NCI-H2029 treated with DMSO at 0.1 percent for 48 hours (cell line): Measurements from ENCODE around the gene RHBG.
A peak's percentile ranks its signal among the peaks of the same experiment; 100 is the strongest.
"Not testable (repeated sequence)": the region's sequence is repeated elsewhere in the genome, so short reads cannot be mapped to it uniquely, and the experiment has no call there.

ENCODE experiments used
- DNase-seq: peaks from one replicate; lab custom pipeline; 2025; lab: John Stamatoyannopoulos, UW

RHBG gene

DNA sequence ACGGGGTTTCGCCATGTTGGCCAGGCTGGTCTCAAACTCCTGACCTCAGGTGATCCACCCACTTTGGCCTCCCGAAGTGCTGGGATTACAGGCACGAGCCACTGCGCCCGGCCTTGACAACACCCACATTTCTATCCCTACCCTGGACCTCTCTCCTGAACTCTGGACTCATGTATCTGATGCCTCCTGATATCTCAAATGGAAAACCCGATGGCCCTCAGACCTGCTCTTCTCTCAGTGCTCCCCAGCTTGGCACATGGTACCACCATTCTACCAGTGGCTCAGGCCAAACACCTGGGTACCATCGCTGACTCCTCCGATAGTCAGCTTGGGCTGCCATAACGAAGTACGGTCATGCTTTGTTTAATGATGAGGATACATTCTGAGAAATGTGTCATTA is 8.5 kb upstream of the RHBG start:
- no peak for DNase-seq

DNA sequence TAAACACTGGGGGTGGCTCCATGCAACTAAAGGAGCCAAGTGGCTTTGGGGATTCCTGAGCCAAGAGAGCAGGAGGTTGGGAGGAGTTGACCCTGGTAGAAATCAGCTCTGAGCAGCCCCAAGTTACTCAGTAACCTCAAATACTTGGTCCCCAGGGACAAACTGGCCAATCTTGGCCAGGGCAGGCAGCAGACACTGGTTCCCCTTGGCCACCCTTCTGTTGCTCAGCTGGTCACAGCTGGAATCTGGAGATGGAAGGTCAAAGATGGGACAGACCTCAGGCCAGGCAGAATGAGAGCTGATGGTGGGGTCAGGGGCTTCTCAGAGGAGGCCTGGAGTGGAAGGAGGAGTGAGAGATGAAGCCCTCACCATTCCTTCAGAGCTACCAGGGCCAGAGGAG is 3.3 kb upstream of the RHBG start:
- no peak for DNase-seq

DNA sequence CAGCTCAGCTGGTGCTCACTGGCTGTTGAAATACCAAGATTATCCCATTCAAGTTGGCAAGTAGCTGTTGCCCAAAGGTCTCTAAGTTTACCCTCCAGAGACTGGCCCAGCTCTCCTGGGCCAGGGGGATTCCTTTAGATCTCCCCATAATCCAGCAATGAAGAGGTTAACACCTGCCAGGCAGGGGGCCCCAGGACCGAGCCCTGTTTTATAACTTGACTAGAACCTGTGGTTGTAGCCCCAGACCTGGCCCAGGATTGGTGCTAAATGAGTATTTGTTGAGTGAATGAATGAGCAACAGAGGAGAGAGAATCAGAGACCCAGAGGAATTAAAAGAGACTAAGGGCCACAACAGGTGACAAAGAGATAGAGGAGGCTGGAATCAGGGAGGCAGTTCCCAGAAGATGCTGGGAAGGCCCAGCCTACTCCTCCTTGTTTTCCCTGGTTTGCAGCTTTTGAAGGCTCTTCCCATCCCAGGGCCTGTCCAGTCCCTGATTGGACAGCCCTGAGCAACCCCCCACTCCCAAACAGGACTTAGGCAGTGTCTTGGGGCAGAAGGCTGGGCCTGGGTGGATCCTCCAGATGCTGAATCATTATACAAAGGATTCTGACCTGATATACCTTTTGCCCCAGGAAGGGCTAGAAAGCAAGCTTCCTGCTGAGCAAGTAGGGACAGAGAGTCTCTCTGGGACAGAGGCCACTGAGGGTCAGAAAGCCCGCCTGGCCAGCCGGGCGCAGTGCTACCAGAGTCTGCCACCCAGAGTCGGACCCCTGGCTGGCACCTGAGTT is 2.4 kb upstream of the RHBG start:
- DNase-seq = no peak

DNA sequence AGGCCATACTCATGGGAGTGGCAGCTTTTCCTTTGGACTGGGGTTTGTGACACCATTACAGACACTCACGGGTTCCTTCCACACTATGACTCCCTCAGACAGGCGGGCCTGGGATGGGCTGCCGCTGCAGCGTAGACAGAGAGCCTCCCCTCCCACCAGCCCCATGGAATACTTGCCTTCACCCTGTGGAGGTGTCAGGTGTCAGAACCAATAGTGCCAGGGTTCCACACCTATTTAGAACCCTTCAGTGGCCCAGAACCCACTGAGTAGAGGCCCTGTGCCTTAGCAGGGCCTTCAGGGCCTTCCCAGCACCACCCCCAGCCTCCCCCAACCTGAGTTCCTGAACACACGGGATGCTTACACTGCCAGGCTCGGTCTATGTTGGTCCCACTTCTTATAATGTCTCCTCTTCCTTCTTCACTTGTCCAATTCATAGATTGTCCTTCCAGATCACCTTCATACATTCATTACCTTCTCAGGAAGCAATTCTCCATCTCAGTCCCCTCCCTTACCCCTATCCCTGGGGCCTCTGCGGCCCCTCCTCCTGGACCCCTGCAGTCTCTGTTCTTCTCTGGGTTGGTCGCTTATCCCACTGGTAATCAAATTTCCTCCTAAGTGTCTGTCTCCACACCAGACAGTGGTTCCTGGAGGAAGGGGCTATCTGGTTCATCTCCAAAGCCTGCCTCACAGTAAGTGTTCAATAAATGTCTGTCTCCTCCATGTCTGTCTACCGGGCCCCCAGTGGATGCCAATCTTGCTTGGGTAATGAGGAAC is 1.4 kb upstream of the RHBG start:
- no peak for DNase-seq

DNA sequence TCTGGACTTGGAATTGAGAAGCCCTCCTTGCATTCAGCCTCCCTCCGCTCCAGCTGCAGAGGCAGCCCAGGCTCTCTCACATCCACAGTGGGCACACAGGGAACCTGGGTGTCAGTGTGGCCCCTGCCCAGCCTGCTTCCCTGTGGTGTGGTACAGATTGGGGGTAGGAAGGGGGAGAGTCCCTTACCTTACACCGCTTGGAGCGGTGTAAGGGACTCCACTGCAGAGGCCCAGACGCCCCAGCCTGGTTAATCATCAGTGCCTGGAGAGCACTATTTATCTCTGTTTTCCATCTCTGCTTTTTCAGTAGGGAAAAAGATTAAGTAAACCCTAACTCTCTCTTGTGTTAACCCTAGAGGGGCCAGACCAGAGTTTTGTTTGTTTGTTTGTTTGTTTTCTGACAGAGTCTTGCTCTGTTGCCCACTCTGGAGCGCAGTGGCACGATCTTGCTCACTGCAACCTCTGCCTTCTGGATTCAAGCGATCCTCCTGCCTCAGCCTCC is 803 bp upstream of the RHBG start:
- DNase-seq = no peak

DNA sequence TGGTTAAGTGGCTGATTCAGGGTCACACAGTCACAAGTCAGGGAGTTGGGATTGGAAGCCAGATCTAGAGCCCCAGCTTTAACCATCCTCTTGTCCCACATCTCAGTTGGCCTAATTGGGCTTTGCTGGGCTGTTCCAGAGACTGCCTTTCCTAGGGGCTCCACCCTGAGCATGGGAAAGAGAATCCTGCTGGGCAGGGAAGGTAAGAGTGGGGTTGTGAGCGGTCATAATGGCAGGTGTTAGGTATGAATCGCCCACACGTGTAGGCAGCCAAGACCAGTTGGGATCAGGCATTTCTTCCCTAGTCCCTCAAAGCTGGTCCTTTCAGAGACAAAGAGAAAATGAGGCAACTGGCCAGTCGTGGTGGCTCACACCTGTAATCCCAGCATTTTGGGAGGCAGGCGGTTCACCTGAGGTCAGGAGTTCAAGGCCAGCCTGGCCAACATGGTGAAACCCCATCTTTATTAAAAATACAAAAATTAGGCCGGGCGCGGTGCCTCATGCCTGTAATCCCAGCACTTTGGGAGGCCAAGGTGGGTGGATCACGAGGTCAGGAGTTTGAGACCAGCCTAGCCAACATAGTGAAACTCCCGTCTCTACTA is 775 bp downstream of the RHBG start:
- DNase-seq = not testable (repeated sequence)

DNA sequence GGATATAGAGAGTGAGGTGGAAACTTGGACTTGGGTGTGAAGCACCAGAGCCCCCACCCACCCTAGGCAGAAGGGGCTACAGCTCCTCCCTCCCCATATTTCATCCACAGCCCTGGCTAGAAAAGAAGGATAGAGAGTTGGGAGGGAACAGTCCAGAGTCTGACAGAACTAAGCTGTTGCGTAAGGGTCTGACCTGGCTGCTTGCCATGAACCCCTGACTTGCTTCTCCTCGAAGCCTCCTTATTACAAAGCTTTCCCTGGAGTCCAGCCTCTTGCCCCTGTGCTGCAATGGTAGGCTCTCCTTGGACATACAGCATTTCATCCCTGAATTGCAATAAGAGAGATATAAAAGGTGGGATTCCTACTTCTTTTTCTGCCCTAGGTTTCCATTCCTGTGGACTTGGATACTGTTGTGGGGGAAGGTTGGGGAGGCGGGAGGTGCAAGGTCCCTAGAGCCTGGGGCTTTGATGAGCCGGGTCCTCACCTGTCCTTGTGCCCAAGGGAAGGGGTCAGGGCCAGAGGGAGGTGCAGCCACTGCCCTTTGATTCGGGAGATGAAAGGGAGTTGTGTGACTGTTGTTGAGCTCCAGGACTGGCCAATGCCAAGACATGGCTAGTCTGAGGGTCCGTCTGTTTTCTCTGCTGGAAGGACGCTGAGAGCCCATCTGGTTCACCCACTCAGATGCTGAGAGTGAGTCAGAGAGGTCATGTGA is 2.7 kb downstream of the RHBG start:
- DNase-seq = no peak

DNA sequence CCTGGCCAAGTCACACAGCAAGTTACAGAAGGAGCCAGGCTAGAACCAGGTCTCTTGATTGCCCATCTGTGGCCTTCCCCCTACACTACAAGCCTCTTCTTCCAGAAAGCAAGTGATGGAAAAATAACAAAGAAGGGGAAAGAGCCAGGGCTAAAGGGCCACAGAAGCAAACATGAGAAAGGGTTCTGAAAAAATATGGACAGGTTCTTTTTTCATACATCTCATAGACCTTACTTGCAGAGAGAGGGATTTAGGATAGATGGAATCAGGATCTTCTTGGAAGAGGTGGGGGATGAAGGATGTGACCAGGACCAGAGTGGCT is 3.2 kb downstream of the RHBG start:
- DNase-seq = no peak

DNA sequence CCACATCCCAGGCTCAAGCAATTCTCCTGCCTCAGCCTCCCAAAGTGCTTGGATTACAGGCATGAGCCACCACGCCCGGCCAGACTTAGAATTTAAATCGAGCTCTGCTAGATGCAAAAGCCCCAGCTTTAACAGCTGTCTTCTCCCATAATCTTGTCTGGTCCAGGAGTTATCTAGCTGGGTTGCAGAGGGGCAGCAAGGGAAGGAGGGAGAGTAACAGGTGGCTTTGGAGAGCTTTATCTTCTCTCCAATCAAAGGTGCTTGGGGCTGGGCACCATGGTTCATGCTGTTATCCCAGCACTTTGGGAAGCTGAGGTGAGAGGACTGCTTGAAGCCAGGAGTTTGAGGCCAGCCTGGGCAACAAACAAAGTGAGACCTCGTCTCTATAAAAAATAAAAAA is 3.9 kb downstream of the RHBG start:
- DNase-seq = no peak

DNA sequence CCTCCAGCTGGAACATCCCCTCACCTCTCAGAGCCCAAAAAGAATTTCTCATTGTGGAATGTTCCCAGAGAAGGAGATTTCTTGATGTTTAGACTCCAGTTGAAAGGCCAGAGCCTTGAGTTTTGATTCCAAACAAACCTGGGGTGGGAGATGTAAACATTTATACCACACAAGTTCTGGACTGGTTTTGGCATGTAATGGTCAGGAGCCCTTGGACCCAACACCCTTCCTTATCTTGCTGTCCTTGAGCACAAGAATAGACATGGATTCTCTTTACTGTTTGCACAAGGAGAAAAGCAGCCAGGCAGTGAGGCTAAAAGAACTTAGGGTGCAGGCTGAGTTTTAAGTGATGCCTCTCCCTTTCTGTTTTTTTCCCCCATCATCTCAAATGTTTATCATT is 4.5 kb downstream of the RHBG start:
- DNase-seq = no peak

DNA sequence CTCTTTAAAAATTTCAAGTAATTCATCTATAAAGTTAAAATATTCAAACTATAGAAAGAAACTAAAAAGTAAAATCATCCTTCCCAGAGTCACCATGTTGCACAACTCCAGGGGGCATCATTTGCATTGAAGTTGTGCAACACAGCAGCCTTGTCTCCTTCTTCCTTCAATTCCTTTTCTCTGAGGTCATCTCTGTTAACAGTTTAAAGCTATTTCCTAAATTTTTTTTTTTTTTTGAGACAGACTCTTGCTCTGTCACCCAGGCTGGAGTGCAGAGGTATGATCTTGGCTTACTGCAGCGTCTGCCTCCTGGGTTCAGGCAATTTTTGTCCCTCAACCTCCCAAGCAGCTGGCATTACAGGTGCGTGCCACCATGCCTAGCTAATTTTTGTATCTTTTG is 7.1 kb downstream of the RHBG start:
- no peak for DNase-seq

DNA sequence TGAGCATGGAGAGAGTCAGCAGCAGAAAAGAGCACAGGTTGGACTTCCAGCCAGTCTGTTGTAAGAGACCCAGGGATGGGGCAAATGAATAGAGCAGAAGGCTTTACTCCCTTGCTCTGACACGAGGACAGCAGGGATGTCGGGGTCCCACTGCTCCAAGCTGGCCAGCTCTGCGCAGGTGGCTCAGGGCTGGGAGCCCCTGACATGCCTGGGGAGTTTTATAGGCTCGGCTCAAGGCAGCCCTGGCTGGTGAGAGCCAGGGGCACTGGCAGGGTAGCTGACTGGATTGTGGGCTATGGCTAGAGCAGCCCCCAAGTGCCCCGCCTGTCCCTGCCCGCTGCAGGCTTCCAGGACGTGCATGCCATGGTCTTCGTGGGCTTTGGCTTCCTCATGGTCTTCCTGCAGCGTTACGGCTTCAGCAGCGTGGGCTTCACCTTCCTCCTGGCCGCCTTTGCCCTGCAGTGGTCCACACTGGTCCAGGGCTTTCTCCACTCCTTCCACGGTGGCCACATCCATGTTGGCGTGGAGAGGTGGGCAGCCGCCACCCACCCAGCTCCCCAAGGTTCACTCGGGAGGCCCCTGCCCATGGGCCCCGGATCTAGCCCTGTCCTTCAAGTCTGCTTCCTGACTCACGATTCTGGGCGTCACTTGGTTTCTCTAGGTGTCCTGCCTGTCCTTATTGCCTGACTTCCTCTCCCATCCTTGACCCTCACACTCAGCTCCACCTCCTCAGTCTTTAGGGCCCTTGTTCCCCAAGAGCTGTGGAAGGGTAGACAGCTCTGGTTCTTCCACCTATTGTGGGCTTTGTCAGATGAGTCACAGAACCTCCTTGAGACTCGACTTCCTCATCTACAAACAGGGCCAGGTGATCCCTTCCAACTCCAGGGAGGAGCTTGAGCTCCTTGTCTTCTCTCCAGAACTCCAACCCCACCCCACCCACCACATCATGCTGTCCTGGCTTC is 8.2 kb downstream of the RHBG start:
- no peak for DNase-seq

DNA sequence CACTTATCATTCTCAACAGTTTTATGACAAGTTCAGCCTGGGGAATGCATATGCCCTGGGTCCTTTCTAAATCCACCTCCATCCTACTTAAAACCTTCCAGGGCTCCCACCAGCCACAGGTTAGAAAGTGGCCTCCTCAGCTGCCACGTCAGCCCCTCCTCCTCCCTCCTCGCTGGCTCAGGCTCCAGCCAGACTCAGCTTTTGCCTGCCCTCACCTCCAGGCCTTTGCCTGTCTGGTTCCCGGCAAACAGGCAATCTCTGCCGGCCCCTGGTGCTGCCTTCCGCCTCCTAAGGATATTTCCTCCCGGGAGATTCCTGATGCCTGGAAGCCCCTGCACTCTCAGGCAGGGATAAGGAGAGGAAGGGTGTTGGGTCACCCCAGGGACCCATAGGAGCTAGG is 9.5 kb downstream of the RHBG start:
- no peak for DNase-seq

DNA sequence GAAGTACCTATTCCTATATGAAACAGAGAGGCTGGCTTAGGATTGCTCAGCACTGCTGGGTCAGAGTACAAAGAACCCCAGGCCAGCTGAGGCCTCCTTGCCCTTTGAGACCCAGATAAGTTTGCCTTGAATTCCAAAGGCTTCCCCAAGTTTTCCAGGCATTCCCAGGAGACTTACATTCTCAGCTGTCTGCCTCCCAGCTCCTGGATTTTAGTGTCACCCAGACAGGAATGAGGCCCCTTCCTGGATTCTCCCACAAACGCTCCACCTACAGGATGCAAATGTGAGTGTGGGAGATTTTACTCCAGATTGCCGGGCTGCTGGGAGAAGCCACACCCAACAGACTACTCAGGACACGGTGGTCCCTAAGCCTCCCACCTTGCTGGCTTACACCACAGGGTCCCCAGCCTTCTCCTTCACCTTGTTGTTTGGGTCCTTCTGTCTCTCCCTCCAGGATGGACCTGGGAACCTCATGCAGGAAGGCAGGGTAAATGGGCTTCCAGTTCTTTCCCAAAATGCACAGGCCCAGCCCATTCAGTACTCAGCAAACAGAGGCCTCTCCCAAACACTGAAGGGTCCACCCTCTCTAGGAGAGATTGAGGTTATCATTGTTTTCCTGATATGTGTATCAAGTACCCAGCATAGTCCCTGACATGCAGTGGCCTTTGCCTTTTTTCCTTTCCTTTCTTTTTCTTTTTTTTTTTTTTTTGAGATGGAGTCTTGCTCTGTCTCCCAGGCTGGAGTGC is 10.6 kb downstream of the RHBG start:
- DNase-seq = no peak

DNA sequence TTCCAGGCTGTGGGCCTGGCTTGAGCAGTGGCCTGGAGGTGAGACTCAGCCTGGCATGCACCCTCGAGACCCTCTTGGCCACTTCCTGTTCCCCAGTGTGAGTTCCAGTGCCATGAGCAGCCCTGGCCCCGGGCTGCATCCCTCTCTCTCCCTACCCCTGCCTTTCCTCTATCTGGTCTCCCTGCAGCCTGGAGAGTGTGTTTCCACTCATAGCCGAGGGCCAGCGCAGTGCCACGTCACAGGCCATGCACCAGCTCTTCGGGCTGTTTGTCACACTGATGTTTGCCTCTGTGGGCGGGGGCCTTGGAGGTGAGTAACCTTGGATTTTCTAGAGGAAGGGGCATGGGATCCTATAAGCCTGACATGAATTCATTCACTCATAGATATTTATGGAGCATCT is 13.6 kb downstream of the RHBG start:
- DNase-seq = no peak

DNA sequence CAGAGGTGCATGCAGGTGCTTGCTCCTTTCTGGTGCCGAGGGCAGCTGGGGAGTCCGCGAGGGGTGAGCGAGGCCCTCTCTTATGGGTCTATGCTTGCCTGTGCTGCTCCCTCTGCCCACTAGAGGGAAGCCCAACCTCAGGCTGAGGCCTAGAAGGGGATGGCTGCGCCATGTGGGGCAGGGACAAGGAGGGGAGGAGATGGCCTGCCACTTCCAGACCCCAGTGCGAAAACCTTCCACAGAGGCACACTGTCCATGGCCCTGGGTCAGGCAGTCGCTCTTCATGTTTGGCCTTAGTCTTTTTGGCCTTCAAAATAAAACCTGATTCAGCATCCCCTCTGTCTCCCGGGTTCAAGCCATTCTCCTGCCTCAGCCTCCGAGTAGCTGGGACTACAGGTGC is 14.0 kb downstream of the RHBG start:
- DNase-seq = peak; percentile 4

DNA sequence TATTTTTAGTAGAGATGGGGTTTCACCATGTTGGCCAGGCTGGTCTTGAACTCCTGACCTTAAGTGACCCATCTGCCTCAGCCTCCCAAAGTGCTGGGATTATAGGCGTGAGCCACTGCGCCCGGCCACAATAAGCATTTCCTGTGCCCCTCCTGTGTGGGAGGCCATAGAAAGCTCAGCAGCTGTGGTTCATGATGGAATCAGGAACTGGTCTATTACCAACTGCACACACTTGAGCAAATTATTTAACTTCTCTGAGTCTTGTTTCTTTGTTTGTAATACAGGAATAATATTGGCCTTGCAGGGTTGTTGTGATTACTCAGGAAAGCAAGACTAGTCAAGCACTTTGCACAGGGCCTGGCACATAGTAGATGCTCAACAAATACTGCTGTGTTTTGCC is 15.0 kb downstream of the RHBG start:
- DNase-seq = no peak

DNA sequence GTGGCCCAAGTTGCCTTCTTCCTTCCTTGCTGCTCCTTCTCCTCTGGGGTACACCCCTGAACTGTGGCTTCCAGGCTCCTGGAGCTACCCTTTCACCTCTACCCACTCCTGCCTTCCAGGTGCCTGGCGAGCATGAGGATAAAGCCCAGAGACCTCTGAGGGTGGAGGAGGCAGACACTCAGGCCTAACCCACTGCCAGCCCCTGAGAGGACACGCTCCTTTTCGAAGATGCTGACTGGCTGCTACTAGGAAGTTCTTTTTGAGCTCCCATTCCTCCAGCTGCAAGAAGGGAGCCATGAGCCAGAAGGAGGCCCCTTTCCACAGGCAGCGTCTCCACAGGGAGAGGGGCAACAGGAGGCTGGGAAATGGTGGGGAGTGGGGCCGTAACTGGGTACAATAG is 15.6 kb downstream of the RHBG start:
- no peak for DNase-seq

DNA sequence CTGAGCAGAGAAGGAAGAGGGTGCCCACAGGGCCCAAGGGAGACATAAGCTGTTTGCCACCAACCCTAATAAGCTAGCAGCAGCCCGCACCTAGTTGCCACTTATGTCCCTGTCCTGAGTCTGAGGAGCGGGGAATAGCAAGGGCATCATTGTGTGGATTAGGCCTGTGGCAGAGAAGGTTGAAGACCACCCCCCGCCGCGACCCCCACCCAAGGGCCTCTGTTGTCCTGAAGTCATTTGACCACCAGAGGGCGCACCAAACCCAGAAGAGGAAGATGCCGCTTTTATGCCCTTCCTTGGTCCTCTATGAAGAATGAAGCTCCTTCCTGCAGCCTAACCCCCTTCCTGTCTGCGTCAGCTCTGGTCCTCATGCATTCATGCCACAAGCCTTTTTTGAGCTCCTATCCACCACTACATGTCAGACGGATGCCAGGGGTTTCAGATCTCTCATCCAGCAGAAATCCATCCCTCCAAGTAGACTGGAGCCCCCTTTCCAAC is 16.6 kb downstream of the RHBG start:
- DNase-seq = peak; percentile 48

DNA sequence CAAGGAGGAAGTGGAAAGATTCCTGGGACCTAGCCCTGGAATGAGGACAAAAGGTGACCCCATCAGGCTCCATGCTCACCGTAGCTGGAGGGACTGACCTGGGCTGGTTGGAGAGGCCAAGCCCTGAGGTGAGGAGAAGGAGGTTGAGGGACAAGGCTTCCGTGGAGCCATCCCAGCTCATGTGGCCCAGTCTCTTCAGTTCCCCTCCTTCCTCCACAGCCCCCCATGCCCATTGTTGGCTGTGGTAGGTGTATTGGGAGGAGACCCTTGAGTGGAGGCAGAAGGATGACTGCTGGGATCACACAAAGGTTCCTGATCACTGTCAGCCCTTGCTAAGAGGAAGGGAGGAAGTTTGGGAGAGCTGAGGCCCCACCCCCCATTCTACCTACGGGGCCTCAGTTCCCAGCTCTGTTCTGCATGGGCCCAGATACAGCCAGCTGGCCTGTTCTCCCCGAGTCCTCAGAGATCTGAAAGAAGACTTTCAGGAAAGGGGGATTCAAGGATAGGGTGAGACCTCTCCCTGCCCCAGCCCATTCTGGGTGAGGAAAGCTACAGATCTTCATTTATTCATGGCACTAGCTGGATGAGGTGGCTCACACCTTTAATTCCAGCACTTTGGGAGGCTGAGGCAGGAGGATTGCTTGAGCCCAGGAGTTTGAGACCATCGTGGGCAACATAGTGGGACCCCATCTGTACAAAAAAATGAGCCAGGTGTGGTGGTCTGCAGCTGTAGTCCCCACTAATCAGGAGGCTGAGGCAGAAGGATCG is 17.3 kb downstream of the RHBG start:
- DNase-seq = no peak
